Measurements from ENCODE around the gene FBF1.

Gene FBF1

DNA sequence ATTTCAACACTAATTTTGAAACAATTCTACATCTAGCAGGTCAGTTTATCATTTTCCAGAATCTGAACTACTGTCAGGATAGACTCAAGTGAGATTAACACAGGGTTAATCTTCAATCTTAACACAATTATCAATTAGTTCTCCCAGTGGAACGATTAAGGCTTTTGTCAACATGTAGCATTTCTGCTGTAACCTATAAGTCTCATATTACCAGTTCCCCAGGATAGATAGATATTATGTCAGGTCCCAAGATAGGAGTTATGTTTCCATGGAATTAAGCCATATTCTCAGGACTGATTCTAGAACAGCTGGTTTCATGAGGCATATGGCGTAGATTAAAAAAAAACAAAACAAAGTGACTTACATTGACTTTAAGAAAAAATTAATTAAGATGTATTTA is 4.4 kb upstream of the FBF1 start:
- DNase-seq = no peak

DNA sequence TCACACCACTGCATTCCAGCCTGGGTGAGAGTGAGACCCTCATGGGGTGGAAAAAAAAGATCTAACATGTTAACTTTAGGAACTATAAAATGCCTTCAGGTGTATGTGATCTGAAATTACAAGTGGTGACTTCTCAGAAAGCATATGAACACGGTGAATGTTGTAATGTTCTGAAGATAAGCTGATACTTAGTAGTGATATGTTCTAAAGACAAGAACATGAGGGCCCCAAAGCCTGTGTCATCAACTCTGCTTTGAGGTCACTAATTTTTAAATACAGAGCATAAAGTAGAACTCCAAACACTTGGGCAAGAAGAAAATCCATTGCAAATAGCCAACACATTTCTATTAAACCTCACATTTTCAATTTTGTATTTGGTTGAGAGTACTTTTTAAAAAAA is 2.6 kb upstream of the FBF1 start:
- DNase-seq = no peak

DNA sequence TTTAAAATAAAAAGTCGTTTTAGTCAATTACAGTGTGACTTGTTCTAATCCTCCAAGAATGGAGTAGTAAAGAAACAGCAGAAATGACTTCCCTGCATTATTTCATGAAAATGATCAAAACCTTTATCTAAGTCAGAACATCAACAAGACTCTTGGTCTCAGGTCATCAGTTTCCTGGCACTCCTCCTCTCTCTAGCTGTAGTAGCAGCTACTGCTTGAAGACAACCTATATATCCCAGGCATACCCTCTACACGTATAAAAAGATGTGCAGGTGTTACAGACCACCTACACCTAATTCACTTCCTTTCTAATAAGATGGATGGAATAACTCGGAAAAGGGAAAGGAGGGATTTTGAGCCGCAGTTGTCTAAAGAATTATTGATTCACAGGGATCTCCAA is 1.6 kb upstream of the FBF1 start:
- no peak for DNase-seq

DNA sequence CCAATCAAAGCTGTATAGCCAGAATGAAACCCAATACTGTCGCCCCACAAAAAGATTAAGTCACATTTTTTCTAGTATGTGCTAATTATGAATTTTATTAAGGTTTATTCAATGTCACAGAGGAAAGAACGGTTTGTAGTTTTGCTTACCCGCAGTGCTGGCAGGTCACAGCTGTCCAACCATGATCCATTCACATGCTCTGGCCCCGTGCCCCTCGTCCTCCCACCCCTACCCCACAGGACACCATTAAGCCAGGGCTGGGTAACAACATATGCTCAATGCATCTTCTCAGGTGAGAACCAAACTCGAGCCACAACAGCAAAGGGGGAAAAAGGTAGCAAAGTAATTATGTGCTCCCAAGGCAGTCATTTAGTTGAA is 589 bp upstream of the FBF1 start:
- DNase-seq = no peak

DNA sequence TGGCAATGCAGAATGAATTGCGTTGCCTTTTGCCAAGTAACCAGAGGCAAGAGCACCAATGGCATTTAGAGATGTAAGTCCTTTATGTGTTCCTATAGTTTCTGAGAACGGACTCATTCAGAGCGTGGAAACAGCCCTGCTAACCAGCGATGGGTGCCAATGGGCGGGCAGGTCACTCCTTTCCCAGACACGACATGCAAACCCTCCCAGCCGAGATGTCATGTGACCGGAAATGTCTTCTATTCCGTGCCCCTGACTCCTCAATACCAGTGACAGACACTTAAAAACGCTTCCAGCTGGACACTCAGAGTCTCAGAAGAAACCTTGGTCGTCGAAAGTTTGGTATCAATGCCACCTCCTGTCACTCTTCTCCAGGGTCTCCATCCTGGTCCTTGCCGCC is 3.2 kb downstream of the FBF1 start:
- DNase-seq = no peak

DNA sequence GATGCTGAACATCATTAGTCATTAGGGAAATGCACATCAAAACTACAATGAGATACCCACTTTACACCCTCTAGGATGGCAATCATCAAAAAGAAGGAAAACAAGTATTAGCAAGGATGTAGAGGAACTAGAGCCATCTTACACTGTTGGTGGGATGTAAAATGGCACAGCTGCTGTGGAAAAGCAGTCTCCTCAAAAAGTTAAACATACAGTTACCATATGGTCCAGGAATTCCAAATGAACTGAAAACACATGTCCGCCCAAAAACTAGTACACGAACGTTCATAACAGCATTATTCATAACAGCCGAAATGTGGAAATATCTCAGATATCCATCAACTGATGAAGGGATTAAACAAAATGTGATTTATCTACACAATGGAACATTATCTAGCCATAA is 7.0 kb downstream of the FBF1 start:
- DNase-seq = no peak

DNA sequence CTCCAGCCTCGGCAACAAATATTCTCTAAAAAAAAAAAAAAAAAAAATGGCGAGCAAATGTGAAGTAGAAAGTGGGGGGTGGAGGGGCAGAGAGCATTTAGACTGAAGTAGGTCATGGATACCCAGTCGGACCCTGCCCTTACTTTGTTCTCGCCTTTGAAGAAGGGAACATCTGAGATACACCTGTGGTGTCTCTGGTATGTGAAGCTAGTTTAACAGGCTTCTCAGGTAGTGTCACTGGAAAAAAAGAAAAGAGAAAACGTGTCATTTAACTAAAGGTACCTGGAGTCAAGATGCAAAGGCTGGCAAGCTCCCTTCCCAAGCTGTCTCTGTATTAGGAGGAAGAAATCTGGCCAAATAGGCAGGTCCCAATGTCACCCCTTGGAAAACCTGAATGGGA is 8.0 kb downstream of the FBF1 start:
- DNase-seq = no peak

DNA sequence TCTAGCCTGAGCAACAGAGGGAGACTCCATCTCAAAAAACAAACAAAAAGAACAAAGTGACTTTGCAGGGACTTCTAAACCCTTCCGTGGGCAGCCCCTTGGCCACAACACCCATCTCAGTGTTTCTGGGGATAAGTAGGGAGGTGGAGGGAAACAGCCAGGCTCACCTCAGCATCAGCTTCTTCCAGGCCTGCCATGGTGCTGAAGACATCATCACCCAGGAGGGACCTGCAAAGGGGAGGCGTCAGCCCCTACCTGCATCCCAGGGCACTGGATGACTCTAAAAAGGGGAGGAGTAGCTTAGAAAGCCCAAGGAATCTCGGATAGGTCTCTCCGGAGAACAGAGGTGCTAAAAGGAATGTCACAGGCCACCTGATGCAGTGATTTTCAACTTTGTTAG is 9.8 kb downstream of the FBF1 start:
- no peak for DNase-seq

DNA sequence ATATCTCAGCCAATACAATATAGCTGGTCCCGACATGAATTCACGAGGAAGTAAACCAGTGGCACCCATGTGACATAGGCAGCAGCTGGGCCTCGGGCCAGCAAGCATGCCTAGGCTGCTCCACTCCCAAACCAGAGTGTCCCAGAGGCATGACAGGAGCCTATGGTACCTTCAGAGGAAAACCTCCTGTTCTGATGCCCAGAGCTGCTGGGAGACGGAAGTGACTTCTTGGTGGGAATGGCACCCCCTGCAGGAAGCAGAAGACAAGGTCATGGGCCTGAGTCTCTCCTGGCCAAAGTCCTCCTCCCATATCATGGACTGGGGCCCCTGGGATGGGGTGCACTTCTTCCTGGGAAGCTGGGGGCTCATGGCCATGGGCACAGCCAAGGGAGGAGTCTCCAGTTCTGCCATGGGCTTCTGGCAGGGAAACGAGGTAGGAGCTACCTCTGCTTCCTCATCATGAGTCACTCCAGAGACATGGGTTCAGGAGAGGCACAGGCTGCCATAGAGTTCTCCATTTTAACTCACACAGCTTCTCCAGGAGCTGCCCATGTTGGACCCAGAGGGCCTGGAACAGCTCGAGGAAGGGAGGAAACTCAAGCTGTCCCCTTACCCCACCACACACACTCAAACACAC is 13.4 kb downstream of the FBF1 start:
- DNase-seq = no peak

DNA sequence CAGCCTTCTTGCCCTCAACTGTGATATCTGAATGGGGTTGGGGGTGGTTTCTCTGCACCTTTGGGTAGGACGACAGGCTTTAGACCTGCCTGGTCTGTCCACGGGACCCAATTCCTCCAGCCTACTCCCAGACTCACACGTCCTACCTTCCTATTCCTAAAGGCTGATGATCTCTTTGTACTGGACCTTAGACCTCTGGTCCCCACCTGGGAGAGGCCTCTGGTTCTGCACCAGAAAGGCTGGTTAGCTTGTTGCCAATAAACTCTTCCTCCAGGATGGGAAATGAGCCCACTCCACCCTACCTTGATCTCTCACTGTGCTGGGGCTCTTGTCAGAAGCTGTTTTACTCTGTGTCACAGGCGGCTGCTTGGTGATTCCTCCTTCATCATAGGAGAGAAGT is 14.4 kb downstream of the FBF1 start:
- DNase-seq = no peak

DNA sequence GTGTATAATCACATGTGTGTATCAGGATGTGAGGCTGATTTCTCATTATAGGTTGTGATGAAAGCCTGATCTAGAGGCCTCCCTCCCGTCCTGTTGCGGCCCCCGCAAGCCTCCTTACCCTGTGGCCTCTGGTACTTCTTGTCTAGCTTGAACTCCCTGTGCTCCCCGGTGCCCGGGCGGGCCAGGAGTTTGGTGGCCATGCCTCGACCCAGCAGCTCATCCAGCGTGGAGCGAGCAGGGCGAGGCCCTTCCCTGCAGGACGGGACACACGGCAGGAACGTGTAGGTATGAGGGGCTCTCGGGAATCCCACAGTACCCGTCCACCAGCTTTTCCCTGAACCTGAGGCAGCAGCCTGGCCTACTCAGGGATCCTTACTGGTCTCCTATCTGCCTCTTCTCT is 14.9 kb downstream of the FBF1 start:
- no peak for DNase-seq

DNA sequence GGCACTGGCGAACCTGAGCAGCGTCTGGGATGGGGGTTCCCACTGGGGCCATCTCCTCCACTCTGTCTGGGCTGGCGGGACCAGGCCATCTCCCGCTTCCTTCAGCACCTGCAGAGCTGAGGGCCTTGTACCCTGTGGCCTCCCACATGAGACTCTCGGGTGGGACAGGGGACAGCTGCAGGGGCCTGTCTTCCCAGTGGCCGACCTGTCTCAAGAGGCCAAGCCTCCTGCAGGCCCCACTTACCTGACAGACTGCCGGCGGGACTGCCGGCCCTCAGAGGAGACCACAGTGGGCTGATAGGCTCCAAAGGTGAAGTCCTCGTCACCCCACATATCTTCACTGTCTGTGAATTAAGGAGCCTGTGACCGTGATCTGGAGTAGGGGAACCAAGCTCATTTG is 15.7 kb downstream of the FBF1 start:
- no peak for DNase-seq

DNA sequence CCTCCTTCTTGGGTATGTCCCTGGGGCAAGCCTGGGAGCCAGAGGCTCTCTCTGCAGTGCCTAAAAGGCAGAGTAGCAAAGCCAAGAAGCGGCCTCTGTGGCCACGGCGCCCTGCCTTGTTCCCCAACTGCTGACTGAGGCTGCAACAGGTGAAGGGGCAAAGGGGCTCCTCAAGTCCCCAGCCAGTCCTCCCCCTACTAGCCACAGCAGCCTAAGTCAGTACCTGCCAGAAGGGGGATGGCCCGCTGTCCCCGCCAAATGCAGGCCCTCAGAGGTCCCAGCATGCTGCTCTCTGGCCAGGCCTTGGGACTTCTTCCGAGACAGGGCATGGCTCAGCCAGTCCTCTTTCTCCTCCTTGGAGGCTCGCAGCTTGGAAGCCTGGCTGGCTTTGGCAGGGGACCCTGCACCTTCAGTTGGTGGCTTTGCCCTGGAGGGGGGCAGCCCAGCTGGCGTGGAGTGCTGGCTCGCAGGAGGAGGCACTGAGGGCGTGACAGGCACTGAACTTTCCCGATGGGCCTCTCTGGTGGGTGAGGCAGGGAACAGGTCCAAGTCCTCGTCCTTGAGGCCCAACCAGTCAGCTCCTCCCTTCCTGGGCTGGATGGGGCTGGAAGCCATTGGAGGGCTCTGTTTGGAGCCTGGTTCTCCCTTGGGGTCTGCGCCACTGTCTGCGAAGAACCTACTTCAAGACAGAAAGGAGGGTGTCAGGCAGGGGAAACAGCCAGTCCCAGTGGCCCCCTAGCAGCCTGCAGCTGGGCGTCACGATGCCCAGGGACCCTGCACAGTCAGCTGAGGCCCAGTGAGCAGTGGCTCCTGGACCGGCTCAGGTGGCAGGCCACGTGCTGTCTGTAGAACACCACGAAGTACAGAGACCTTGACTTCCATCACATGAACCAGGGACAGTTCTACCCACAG is 17.6 kb downstream of the FBF1 start:
- no peak for DNase-seq

DNA sequence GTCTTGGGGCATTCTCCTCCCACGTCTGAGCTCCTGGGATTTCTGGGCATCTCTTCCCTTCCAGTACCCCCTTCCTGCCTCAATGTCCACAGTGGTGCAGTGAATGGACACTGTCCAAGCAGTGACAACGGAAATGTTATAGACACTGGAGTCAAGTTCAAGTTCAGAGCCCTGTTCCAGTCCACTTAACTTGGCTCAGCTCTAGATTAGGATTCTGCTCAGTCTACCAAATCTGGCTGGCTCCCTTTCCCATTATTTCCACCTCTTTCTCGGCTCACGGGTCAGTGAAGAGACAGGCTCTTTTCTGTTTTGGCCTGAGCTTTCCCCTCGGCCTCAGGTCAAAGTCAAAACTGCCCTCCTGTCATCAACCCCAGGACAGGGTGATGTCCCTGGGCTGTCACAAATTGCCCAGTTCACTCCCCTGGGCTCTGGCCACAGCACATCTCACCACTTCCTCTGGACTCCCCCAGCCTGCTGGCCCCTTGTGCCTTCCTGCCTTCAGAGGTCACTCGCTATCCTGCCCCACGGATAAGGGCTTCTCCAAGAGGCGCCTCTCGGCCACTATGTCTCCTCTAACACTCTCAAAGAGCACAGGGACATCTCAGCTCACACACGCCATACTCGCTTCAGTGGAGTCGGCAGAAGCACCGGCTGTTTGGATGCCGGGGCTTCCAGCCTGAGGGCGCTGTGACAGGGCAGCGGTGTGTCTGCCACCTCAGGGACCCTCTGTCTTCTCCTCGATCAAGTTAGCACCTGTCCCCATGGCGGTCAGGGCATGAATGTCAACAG is 18.5 kb downstream of the FBF1 start:
- DNase-seq = no peak

DNA sequence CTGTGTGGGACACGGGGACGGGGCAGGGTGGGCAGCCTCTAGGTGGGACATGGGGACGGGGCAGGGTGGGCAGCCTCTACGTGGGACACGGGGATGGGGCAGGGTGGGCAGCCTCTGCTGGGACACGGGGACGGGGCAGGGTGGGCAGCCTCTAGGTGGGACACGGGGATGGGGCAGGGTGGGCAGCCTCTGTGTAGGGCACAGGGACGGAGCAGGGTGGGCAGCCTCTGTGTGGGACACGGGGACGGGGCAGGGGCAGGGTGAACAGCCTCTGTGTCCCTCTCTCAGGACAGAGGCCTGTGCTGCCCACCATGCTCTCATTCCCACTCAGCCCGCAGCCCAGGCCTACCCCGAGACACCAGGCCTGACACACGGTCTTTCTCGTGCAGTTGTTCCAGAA is 19.2 kb downstream of the FBF1 start:
- no peak for DNase-seq

DNA sequence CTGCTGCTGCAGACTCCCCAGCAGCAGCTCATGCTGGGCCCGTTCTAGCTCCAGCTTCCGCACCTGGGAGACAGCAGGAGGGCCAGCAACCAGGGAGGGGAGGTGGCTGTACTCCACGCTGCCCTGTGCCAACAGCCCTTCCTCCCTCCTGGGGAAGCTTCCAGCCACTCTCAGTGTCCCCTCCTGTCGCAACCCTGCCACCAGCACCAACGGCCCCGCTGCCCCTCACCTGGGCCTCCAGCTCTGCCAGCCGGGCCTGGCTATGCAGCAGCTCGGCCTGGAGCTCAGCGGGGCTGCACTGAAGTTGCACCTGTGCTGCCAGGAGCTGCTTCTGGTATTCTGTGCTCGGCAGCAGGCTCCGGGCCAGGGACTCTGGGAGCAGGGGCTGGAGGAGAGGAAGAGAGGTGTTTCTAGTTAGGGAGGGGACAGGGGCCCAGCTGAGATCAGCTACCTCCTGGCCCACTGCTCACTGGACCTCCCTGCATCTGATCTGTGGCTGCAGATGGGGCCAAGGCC is 20.7 kb downstream of the FBF1 start:
- DNase-seq = no peak

DNA sequence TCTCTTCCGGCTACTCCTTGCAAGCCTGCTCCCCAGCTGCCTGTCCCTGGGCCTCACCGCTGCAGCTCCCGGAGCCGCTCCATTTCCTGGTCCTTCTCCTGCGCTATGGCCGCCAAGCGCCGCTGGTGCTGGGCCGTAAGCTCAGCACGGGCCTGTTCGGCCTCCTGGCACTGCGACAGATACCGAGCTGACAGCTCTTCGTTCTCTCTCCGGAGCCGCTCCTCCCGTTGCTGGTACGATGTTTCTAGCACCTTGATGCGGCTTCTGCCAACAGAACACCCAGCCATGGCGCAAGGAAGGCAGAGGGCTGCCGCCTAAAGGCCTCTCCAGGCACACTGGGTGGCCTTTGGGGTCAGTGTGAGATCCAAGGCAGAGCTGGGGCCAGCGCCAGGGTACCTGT is 21.2 kb downstream of the FBF1 start:
- no peak for DNase-seq

DNA sequence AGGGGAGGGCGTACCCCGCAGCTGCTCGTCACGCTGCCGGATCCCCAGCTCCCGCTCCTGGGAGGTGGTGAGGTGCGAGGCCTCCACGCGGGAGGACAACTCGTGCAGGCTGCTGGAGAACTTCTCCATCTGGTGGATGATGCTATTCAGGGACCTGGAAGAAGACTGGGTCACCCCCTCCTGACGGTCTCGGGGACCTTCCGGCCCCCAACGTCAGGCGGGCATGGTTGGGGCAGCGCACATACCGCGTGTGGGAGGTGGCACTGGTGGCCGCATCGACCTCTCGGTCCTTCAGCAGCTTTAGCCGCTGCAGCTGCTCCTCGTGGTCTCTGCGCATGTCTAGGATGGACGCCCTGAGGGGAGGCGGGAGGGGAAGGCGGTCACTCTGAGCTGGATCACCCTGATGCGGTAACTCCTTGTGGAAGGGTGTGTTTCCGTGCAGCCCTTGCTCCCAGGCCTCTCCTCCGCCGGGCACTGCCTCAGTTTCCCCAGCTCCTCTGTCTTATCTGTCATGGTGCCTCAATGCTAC is 22.9 kb downstream of the FBF1 start:
- DNase-seq = no peak

DNA sequence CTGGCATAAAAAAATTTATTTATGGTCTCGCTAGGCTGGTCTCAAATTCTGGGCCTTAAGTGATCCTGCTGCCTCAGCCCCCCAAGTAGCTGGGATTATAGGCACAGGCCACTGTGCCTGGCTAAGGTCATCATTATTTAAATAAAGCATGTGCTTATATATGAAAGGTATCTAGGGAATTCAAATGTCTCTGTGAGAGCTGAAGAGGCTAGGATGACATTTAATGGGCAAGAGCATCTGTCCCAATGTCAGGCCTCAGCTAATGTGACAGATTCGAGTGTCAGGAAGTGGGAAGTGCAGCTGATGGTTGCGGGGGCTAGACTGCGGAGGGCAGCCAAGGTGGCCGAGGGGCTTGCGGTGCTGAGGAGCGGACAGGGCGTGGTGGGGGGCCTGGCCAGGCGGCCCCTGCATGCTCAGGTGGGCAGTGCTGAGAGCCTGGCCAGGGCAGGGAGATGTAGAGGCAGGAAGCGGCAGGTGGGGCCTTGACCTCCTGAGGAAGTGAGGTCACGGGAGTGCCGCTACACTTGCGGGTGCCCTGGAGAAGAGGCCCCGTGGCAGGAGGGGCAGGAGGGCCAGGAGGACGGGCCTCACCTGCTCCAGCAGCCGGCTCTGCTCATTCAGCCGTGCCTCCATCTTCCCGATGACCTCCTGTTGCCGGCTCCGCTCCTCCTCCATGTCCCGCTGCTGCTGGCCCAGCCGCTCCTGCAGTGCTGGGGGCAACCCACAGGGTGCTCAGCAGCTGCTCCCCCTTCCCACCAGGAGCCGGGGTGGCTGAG is 23.5 kb downstream of the FBF1 start:
- no peak for DNase-seq

DNA sequence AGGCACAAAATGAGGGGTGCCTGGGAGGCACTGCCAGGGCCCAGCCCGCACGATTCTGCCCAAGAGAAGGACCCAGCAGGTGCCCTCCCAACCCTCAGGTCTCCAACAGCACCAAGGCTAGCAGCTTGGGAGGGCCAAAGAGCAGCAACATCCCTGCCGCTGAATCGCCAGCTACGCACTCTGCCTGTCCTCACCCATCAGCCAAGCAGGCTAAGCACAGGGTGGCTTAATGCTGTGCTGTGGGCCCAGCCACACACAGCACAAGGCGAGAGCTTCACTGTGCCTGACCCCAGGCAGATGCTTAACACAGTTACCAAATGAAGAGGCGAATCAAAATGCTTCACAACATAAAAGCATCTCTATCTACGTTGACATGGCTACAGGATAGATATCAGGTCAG is 25.6 kb downstream of the FBF1 start:
- no peak for DNase-seq

DNA sequence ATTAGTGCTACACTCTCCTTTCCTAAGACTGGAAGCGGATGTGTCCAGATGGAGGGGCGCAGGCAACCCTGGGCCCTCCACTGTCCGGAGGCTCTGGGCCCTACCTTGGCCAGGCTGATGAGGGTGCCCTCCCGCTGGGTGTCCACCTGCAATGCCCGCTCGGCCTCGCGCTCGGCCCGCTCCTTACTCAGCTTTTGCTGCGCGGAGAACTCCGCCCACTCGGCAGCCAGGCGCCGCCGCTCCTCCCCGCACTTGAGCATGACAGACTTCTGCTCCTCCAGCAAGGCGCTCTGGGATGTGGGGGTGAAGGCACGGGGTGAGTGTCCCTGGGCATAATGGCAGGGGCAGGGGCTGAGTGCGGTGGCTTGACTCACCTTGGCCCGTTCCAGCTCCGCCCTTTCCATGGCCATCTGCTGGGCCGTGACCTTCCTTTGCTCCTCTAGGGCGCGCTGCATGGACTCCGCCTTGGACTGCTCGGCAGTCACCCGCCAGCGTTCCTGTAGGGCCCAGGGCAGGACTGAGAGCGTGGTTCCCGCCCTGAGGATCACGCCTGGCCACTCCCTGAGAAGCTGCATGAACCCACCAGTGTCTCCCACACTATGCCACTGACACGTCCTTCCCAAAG is 26.1 kb downstream of the FBF1 start:
- no peak for DNase-seq

DNA sequence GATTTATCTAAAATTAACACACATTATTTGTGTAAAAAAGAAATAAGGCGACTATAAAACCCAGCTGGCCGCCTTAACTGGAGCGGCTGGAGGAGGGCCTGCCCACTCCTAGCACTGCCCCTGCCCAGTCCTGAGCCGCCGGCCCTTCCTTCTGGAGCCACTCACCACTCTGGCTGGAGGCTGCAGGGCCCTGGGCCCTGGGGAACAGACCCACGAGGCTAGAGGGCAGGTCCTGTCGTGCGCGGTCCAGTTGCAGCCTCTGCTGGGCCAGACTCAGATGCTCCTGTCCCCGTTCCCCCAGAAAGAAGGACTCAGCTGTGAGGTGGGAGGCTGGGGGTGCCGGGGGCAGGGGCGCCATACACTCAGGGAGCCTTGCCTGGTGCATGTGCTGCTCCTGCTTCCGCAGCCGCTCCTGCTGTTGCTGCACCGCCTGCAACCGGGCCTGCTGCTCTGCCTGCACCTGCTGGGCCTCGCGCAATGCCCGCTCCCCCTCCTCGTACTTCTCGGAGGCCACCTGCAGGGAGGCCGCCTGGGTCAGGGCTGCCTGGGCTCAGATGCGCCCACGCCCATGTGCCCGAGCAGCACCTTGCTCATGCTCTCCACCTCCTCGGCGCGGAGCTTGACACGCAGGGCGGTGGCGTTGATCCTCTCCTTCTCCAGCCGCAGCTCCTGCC is 27.2 kb downstream of the FBF1 start:
- no peak for DNase-seq

Data from NCI-H1417 treated with DMSO at 0.1 percent for 48 hours (cell line).